A673 (cell line): ENCODE data around the gene PPP4C.

Experiments used
- EZH2 ChIP-seq: fragments of 200-600 bp; sonication (generic); IDR thresholded peaks from 2 replicates; pipeline ENCODE4 v1.6.1; 2017; ENCODE audit warnings: borderline replicate concordance, low read depth, mild to moderate bottlenecking, mixed read lengths, antibody characterized with exemption, low read length; ENCODE audit not compliant: poor library complexity, severe bottlenecking
- TF ChIP-seq, protein P1 (sequence below): fragments of 300-800, 200-600 bp; sonication (generic); conservative IDR thresholded peaks from 2 replicates; pipeline ENCODE4 v1.5.1; 2017; ENCODE audit warnings: low read depth, mild to moderate bottlenecking, antibody characterized with exemption, low read length, moderate library complexity, mixed read lengths

DNA sequence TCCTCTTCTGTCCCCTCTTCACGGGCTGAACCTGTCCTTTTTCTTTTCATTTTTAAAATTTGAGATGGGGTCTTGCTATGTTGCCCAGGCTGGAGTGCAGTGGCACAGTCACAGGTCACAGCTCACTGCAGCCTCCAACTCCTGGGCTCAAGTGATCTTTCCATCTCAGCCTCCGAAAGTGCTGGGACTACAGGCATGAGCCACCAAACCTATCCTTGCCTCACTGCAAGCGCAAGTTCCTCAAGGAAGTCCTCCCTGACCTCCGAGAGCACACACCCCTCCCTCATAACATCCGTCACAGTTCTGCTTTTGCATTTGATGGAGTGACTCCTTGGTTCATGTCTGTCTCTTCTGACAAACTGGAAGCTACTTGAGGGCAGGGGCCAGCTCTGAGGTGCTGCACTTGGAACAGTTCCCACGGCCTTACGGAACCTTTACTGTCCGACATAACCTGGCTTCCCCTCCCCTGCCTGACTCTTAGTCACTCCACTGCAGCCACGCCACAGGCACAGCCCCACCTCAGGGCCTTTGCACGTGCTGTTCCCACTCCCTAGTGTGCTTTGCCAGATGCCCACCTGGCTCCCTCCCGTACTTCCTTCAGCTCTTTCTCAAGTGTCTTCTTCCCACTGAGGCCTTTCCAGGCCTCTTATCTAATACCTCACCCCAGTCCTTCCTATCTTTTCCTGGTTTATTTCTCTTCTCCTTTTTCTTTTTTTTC is 11.5 kb downstream of the PPP4C start:
- no peak for TF ChIP-seq EZH2
- TF ChIP-seq, protein P1, sequence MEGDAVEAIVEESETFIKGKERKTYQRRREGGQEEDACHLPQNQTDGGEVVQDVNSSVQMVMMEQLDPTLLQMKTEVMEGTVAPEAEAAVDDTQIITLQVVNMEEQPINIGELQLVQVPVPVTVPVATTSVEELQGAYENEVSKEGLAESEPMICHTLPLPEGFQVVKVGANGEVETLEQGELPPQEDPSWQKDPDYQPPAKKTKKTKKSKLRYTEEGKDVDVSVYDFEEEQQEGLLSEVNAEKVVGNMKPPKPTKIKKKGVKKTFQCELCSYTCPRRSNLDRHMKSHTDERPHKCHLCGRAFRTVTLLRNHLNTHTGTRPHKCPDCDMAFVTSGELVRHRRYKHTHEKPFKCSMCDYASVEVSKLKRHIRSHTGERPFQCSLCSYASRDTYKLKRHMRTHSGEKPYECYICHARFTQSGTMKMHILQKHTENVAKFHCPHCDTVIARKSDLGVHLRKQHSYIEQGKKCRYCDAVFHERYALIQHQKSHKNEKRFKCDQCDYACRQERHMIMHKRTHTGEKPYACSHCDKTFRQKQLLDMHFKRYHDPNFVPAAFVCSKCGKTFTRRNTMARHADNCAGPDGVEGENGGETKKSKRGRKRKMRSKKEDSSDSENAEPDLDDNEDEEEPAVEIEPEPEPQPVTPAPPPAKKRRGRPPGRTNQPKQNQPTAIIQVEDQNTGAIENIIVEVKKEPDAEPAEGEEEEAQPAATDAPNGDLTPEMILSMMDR = no peak
